ENCODE results near the gene ZNF708. TPM values are rescaled to one million over a fixed set of nuclear protein-coding genes. Genes with fewer than 3 reads are reported as not detected.

The ZNF708 gene
- total and polyA plus RNA-seq, 2 of the 13 experiments (the other 11 are each of a cell fraction or from before 2014, with no cell fraction given), result 1.8 to 5.2 TPM

DNA sequence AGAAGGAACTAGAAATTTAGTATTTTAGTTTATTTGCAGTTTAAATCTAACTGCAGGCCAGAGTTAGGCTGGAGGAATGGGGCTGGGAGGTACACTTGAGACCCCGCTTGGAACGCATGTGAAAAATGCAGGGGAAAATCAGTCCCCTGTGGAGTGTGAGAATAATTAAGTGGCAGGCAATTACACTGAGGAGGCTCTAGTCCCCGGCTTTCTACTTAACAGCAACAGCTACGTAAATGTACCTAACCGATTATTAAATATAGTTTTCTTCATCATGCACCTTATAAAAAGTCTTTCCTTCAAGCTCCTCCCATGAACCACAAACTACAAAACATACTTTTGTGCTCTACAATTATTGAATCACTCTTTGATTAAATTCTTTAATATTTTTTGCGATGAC is 804 bp downstream of the ZNF708 start:
- CTCF ChIA-PET (ENCODE audit: low intra/inter-chr PET ratio, low total read pairs), result no interaction called here
- H2AFZ ChIP-seq (ENCODE audit: low read length), result no peak overlapping the region
- H3K79me2 ChIP-seq (ENCODE audit: insufficient read depth, low read length), result peaks cover 20% of the 10 kb centered on the region
- POLR2A ChIA-PET, result interaction anchor here (0.7 to 2.2 kb wide), 10 partner anchors 8 to 1595 kb away, joined by 3 to 21 read pairs (median 6); partner anchors contain the start of genes ZNF14, ZNF429, ZNF430 and ZNF431
- BruUV-seq (replicated peaks), result no TSS peak
- H3K9me3 ChIP-seq (ENCODE audit: low read length), result peaks cover 5% of the 10 kb centered on the region; the same call in 1 of the 2 replicates
- 0 out of 5 replicates have a peak, but pooled peaks cover 0 to 8% of the 10 kb centered on the region in 2 experiments for H3K36me3 ChIP-seq (replicated peaks in 1 of 2; ENCODE audit: control insufficient read depth in 1 of 2, insufficient read depth in 2 of 2, low read length in 2 of 2)
- H3K4me2 ChIP-seq (ENCODE audit: low read depth, low read length), result peak overlapping the region; percentile 76
- no peaks in the 10 kb centered on the region; a peak in 1 of 5 replicates for H3K27me3 ChIP-seq (ENCODE audit: control insufficient read depth in 1 of 2, insufficient read depth in 2 of 2, low read length in 2 of 2)
- intact Hi-C loops (cut with micrococcal nuclease; ENCODE audit: unreplicated experiment) (loop anchor here (5.0 to 10.0 kb wide), 2 partner anchors 69 to 436 kb away; partner anchors contain the start of genes ZNF100 and ZNF493), in situ Hi-C loops (cut with HindIII; ENCODE audit: extremely low pct_ligation_motif_present, low pct_unique_long_range_greater_than_20kb) (no loop called here)
- H3K4me1 ChIP-seq (ENCODE audit: insufficient read depth, low read length), result peaks cover 18% of the 10 kb centered on the region
- peak; percentile 12; the same call in 2 of the 3 replicates for ATAC-seq
- H3K9ac ChIP-seq (ENCODE audit: insufficient read depth, low read depth, low read length), result peak overlapping the region; percentile 98
- WGBS (ENCODE audit: low lambda C conversion rate), result 10% methylated on average over 6 of the region's 6 CpGs
- no peak for TF ChIP-seq MIXL1 (CRISPR knock-in tag; IDR thresholded peaks at IDR 0.05)
- TF ChIP-seq SALL1 (CRISPR knock-in tag; IDR thresholded peaks at IDR 0.05), result no peak
- TF ChIP-seq ELF1 (CRISPR knock-in tag; IDR thresholded peaks at IDR 0.05), result no peak
- TF ChIP-seq, protein P1, sequence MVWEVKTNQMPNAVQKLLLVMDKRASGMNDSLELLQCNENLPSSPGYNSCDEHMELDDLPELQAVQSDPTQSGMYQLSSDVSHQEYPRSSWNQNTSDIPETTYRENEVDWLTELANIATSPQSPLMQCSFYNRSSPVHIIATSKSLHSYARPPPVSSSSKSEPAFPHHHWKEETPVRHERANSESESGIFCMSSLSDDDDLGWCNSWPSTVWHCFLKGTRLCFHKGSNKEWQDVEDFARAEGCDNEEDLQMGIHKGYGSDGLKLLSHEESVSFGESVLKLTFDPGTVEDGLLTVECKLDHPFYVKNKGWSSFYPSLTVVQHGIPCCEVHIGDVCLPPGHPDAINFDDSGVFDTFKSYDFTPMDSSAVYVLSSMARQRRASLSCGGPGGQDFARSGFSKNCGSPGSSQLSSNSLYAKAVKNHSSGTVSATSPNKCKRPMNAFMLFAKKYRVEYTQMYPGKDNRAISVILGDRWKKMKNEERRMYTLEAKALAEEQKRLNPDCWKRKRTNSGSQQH (CRISPR knock-in tag; IDR thresholded peaks at IDR 0.05; ENCODE audit: low read depth), result no peak
- TF ChIP-seq, protein P2, sequence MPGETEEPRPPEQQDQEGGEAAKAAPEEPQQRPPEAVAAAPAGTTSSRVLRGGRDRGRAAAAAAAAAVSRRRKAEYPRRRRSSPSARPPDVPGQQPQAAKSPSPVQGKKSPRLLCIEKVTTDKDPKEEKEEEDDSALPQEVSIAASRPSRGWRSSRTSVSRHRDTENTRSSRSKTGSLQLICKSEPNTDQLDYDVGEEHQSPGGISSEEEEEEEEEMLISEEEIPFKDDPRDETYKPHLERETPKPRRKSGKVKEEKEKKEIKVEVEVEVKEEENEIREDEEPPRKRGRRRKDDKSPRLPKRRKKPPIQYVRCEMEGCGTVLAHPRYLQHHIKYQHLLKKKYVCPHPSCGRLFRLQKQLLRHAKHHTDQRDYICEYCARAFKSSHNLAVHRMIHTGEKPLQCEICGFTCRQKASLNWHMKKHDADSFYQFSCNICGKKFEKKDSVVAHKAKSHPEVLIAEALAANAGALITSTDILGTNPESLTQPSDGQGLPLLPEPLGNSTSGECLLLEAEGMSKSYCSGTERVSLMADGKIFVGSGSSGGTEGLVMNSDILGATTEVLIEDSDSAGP (CRISPR knock-in tag; IDR thresholded peaks at IDR 0.05; ENCODE audit: borderline replicate concordance), result no peak
- TF ChIP-seq MAZ (IDR thresholded peaks at IDR 0.05; ENCODE audit: borderline replicate concordance, low read depth, low read length), result no peak
- TF ChIP-seq MAZ (CRISPR knock-in tag; IDR thresholded peaks at IDR 0.05; ENCODE audit: low read depth), result no peak
- TF ChIP-seq, protein P3, sequence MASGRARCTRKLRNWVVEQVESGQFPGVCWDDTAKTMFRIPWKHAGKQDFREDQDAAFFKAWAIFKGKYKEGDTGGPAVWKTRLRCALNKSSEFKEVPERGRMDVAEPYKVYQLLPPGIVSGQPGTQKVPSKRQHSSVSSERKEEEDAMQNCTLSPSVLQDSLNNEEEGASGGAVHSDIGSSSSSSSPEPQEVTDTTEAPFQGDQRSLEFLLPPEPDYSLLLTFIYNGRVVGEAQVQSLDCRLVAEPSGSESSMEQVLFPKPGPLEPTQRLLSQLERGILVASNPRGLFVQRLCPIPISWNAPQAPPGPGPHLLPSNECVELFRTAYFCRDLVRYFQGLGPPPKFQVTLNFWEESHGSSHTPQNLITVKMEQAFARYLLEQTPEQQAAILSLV (CRISPR knock-in tag; IDR thresholded peaks at IDR 0.05; ENCODE audit: borderline replicate concordance), result no peak
- no peak for TF ChIP-seq MED8 (CRISPR knock-in tag; IDR thresholded peaks at IDR 0.05; ENCODE audit: insufficient replicate concordance)
- no peak for TF ChIP-seq ZNF550 (CRISPR knock-in tag; IDR thresholded peaks at IDR 0.05; ENCODE audit: borderline replicate concordance)
- TF ChIP-seq, protein P4, sequence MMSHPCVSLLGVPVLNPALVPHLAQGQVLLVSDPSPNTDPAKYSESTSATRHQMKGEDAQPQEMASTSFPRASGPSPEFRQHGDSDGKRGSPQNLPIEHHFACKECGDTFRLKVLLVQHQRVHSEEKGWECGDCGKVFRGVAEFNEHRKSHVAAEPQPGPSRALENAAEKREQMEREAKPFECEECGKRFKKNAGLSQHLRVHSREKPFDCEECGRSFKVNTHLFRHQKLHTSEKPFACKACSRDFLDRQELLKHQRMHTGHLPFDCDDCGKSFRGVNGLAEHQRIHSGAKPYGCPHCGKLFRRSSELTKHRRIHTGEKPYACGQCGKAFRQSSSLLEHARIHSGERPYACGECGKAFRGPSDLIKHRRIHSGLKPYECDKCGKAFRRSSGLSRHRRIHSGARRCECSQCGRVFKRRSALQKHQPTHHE (CRISPR knock-in tag; IDR thresholded peaks at IDR 0.05; ENCODE audit: borderline replicate concordance), result no peak
- TF ChIP-seq ZNF879 (CRISPR knock-in tag; IDR thresholded peaks at IDR 0.05), result no peak
- no peak for TF ChIP-seq ZNF501 (CRISPR knock-in tag; IDR thresholded peaks at IDR 0.05)
- no peak for TF ChIP-seq PAX8 (CRISPR knock-in tag; IDR thresholded peaks at IDR 0.05; ENCODE audit: borderline replicate concordance)
- no peak for TF ChIP-seq ZNF44 (CRISPR knock-in tag; IDR thresholded peaks at IDR 0.05)
- no peak for TF ChIP-seq POLR2AphosphoS5 (IDR thresholded peaks at IDR 0.05; ENCODE audit: low read depth, low read length)
- no peak for FAIRE-seq
- DNase-seq (ENCODE audit: low spot score), result peak; percentile 3
- H4K20me1 ChIP-seq (ENCODE audit: insufficient read depth, low read length), result no peaks in the 10 kb centered on the region
- peak overlapping the region; percentile 84 to 96 (median 95) for H3K4me3 ChIP-seq (replicated peaks in 1 of 3; ENCODE audit: insufficient read depth in 1 of 3, low read depth in 2 of 3, low read length in 3 of 3)
- H3K27ac ChIP-seq (ENCODE audit: extremely low read length, insufficient read depth, low read length), result peak overlapping the region; percentile 97
